HG03439 (cell line): Measurements from ENCODE around the gene CHD6.

Experiments
- ATAC-seq: cut with Tn5 transposase; IDR thresholded peaks from one replicate; pipeline ENCODE4 v1.9.1; 2021; ENCODE audit warnings: mild to moderate bottlenecking, moderate library complexity; ENCODE audit not compliant: unreplicated experiment

Gene CHD6

GRCh38 chr20:41621971-41622370 is 3.8 kb upstream of the CHD6 start:
- no peak for ATAC-seq

- ATAC-seq: no peak
These were observed 3.2 kb upstream of the CHD6 start for GRCh38 chr20:41621421-41621820.

GRCh38 chr20:41619360-41620100 is 1.4 kb upstream of the CHD6 start:
- ATAC-seq: no peak

- ATAC-seq: no peak
These were observed 682 bp upstream of the CHD6 start for GRCh38 chr20:41618807-41619311.

GRCh38 chr20:41617059-41617901 is 897 bp downstream of the CHD6 start:
- ATAC-seq: peak; percentile 2

- no peak for ATAC-seq
These were observed 1.9 kb downstream of the CHD6 start for GRCh38 chr20:41616228-41616627.

GRCh38 chr20:41615676-41616075 is 2.5 kb downstream of the CHD6 start:
- no peak for ATAC-seq

GRCh38 chr20:41615110-41615509 is 3.1 kb downstream of the CHD6 start:
- ATAC-seq: no peak

GRCh38 chr20:41613321-41613720 is 4.9 kb downstream of the CHD6 start:
- no peak for ATAC-seq

GRCh38 chr20:41609474-41609873 is 8.7 kb downstream of the CHD6 start:
- no peak for ATAC-seq

- no peak for ATAC-seq
These were observed 9.6 kb downstream of the CHD6 start for GRCh38 chr20:41608606-41609005.

- ATAC-seq: no peak
These were observed 10.4 kb downstream of the CHD6 start for GRCh38 chr20:41607791-41608190.

- no peak for ATAC-seq
These were observed 14.2 kb downstream of the CHD6 start for GRCh38 chr20:41604002-41604401.

- ATAC-seq: no peak
These were observed 16.4 kb downstream of the CHD6 start for GRCh38 chr20:41601742-41602141.

- ATAC-seq: no peak
These were observed 17.1 kb downstream of the CHD6 start for GRCh38 chr20:41600926-41601631.

GRCh38 chr20:41599699-41600104 is 18.5 kb downstream of the CHD6 start:
- no peak for ATAC-seq

- no peak for ATAC-seq
These were observed 19.5 kb downstream of the CHD6 start for GRCh38 chr20:41598719-41599118.

GRCh38 chr20:41594514-41595322 is 23.5 kb downstream of the CHD6 start:
- no peak for ATAC-seq

- no peak for ATAC-seq
These were observed 25.5 kb downstream of the CHD6 start for GRCh38 chr20:41592516-41593216.

- no peak for ATAC-seq
These were observed 30.2 kb downstream of the CHD6 start for GRCh38 chr20:41587956-41588355.
